OCI-LY3 (cell line): ENCODE data around the gene PGA3.
"Not testable (repeated sequence)": the region's sequence is repeated elsewhere in the genome, so short reads cannot be mapped to it uniquely, and the experiment has no call there.

Experiments used
- H2AFZ ChIP-seq: fragments of 200-600, 300-600 bp; shearing (Covaris generic); 2 replicates; pipeline ENCODE4 v1.6.0; 2014; ENCODE audit warnings: antibody characterized with exemption, low read depth, low read length
- H3K27ac ChIP-seq: fragments of 200-600, 300-600 bp; sonication (generic); 2 replicates; pipeline ENCODE4 v1.5.1; 2014; ENCODE audit warnings: mild to moderate bottlenecking, low read length, moderate library complexity, mixed read lengths
- H3K27me3 ChIP-seq: fragments of 200-600, 300-600 bp; sonication (generic); 2 replicates; pipeline ENCODE4 v1.6.1; 2014; ENCODE audit warnings: low read depth, low read length, mixed read lengths
- H3K36me3 ChIP-seq: fragments of 200-600, 300-600 bp; sonication (generic); replicated peaks from 2 replicates; pipeline ENCODE3; 2014; ENCODE audit warnings: low read depth, low read length, mixed read lengths
- H3K4me1 ChIP-seq: fragments of 300-600, 200-600 bp; sonication (generic); 2 replicates; pipeline ENCODE4 v1.6.1; 2014; ENCODE audit warnings: low read length, mixed read lengths
- H3K4me2 ChIP-seq: fragments of 200-600, 300-600 bp; sonication (generic); 2 replicates; pipeline ENCODE4 v1.6.1; 2014; ENCODE audit warnings: low read length, mixed read lengths
- H3K4me3 ChIP-seq: fragments of 300-600, 200-600 bp; sonication (generic); 2 replicates; pipeline ENCODE4 v1.5.1; 2014; ENCODE audit warnings: antibody characterized with exemption, mild to moderate bottlenecking, low read length, moderate library complexity
- H3K79me2 ChIP-seq: fragments of 300-600, 200-600 bp; shearing (Covaris generic); 2 replicates; pipeline ENCODE4 v1.6.1; 2014; ENCODE audit warnings: mild to moderate bottlenecking, low read length, mixed read lengths
- H3K9ac ChIP-seq: fragments of 300-600, 200-600 bp; shearing (Covaris generic); 2 replicates; pipeline ENCODE4 v1.6.0; 2014; ENCODE audit warnings: mild to moderate bottlenecking, low read length, moderate library complexity
- H3K9me3 ChIP-seq: fragments of 200-600, 300-600 bp; shearing (Covaris generic); 2 replicates; pipeline ENCODE4 v1.6.1; 2014; ENCODE audit warnings: low read length, mixed read lengths; ENCODE audit not compliant: insufficient read depth
- H4K20me1 ChIP-seq: fragments of 200-600, 300-600 bp; sonication (generic); 2 replicates; pipeline ENCODE4 v1.6.1; 2016; ENCODE audit warnings: low read length, mixed read lengths; ENCODE audit not compliant: insufficient read depth

Gene PGA3

DNA sequence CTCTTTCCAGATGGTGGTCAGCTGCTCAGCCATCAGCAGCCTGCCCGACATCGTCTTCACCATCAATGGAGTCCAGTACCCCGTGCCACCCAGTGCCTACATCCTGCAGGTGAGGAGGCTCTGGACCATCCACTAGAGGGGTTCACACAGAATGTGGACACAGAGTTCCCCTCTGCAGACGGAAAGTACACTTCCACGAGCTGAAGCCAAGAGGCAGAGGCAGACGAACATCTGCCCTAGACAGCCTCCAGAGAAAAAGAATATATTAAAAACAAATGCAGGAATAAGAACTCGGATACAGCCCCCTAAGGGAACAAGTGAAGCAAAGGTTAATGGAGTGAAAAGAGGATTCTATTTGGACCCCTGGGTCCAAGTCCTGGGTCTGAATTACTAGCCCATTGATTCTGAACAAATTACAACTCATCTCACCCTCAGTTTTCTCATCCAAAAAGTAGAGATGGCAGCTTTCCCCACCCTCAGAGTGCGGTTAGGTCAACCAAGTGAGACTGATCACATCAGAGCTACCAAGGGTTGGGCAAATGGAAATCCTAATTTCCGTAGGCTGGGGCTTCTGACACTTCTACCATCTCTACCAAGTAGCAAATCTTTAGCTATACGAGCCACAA, 8.1 kb downstream of the PGA3 start:
- H3K79me2 ChIP-seq, H3K27ac ChIP-seq, H3K4me2 ChIP-seq, H3K4me3 ChIP-seq, H3K9ac ChIP-seq, H3K9me3 ChIP-seq, H3K27me3 ChIP-seq, H2AFZ ChIP-seq, H3K4me1 ChIP-seq, H3K36me3 ChIP-seq, H4K20me1 ChIP-seq: not testable (repeated sequence)

- not testable (repeated sequence) for H3K36me3 ChIP-seq, H3K4me1 ChIP-seq, H3K27ac ChIP-seq, H3K9ac ChIP-seq, H2AFZ ChIP-seq, H3K4me3 ChIP-seq, H3K4me2 ChIP-seq, H3K79me2 ChIP-seq, H3K27me3 ChIP-seq, H3K9me3 ChIP-seq, H4K20me1 ChIP-seq
These were observed 8.9 kb downstream of the PGA3 start for GRCh38 chr11:61212202-61212601.

- not testable (repeated sequence) for H3K4me3 ChIP-seq, H3K9me3 ChIP-seq, H4K20me1 ChIP-seq, H3K4me2 ChIP-seq, H3K27me3 ChIP-seq, H3K9ac ChIP-seq, H2AFZ ChIP-seq, H3K4me1 ChIP-seq, H3K36me3 ChIP-seq, H3K27ac ChIP-seq, H3K79me2 ChIP-seq
These were observed 10.5 kb downstream of the PGA3 start for GRCh38 chr11:61213711-61214324.

- H2AFZ ChIP-seq, H3K9me3 ChIP-seq, H3K27ac ChIP-seq, H3K4me2 ChIP-seq, H3K4me1 ChIP-seq, H4K20me1 ChIP-seq, H3K27me3 ChIP-seq, H3K79me2 ChIP-seq, H3K4me3 ChIP-seq, H3K36me3 ChIP-seq, H3K9ac ChIP-seq: not testable (repeated sequence)
These were observed 15.0 kb downstream of the PGA3 start for GRCh38 chr11:61218306-61218705.

DNA sequence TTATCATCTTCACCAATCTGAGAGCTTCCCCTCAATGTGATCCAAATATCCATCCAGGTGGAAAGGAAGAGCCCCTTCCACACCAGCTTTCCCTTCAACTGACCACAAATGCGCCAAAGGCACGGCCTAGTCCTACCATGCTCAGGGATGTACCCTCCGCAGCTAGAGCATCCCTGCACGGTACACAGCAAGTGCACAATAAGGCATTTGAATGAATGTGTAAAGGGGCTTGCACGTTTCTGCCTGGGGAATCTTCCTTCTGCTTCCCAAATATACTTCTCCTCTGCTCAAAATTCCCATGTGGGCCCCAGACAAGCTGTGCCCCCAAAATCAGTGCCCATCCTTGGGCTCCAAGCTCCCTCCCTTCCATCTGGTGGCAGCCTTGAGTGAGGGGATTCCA, 15.7 kb downstream of the PGA3 start:
- H4K20me1 ChIP-seq, H3K9ac ChIP-seq, H3K4me2 ChIP-seq, H3K9me3 ChIP-seq, H3K27ac ChIP-seq, H3K27me3 ChIP-seq, H3K4me3 ChIP-seq, H3K79me2 ChIP-seq, H3K4me1 ChIP-seq, H2AFZ ChIP-seq, H3K36me3 ChIP-seq: not testable (repeated sequence)

DNA sequence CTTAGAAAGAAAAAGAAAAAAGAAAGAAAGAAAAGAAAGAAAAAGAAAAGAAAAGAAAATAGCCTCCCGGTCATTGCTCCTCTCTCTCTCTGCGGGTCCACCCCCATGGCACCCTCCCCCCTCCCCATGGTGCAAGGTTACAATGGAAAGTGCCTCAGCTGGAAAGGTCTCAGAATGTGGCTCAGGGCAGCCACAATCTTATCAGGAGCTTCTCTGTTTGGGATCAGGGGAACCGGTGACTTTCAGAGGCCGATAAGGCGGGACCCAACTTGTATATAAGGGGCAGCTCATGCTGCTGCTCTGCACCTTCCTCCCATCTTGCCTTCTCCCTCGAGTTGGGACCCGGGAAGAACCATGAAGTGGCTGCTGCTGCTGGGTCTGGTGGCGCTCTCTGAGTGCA, 18.7 kb downstream of the PGA3 start, which contains the start of gene PGA4:
Gene PGA4 (plus strand): TSS at position 301 of the 400 bp plus-strand sequence. CDS start 54 bp downstream, at position 355.
- not testable (repeated sequence) for H3K4me3 ChIP-seq, H4K20me1 ChIP-seq, H3K79me2 ChIP-seq, H3K36me3 ChIP-seq, H3K27me3 ChIP-seq, H2AFZ ChIP-seq, H3K9ac ChIP-seq, H3K4me2 ChIP-seq, H3K27ac ChIP-seq, H3K4me1 ChIP-seq, H3K9me3 ChIP-seq

- H3K9me3 ChIP-seq, H3K36me3 ChIP-seq, H3K27me3 ChIP-seq, H3K4me3 ChIP-seq, H3K4me1 ChIP-seq, H2AFZ ChIP-seq, H3K4me2 ChIP-seq, H3K9ac ChIP-seq, H3K27ac ChIP-seq, H4K20me1 ChIP-seq, H3K79me2 ChIP-seq: not testable (repeated sequence)
These were observed 19.4 kb downstream of the PGA3 start for GRCh38 chr11:61222692-61223091.

GRCh38 chr11:61226457-61227137, 23.3 kb downstream of the PGA3 start:
- not testable (repeated sequence) for H4K20me1 ChIP-seq, H3K27me3 ChIP-seq

GRCh38 chr11:61229458-61229857, 26.1 kb downstream of the PGA3 start:
- not testable (repeated sequence) for H3K4me2 ChIP-seq, H3K27me3 ChIP-seq, H3K27ac ChIP-seq, H3K4me3 ChIP-seq, H3K9ac ChIP-seq, H3K79me2 ChIP-seq, H2AFZ ChIP-seq, H3K4me1 ChIP-seq, H4K20me1 ChIP-seq, H3K9me3 ChIP-seq, H3K36me3 ChIP-seq

More at GRCh38 chr11:61226457-61227137, 23.3 kb downstream of the PGA3 start:
- H3K36me3 ChIP-seq, H3K4me1 ChIP-seq, H3K9me3 ChIP-seq, H3K4me2 ChIP-seq, H2AFZ ChIP-seq, H3K9ac ChIP-seq, H3K27ac ChIP-seq, H3K79me2 ChIP-seq, H3K4me3 ChIP-seq: not testable (repeated sequence)
